Stimulated activated naive CD4-positive, alpha-beta T cell treated with Interleukin-2 at 50 U/mL for 16 hours (primary cell): ENCODE measurements around the gene MSANTD2.
"Not testable (repeated sequence)": the region's sequence is repeated elsewhere in the genome, so short reads cannot be mapped to it uniquely, and the experiment has no call there.

Source experiments
- DNase-seq: peaks from one replicate; lab custom pipeline; 2025; lab: John Stamatoyannopoulos, UW

MSANTD2 gene

GRCh38 chr11:124770959-124771358 lies 29.2 kb downstream of the MSANTD2 start:
- not testable (repeated sequence) for DNase-seq

GRCh38 chr11:124769806-124770774 lies 30.1 kb downstream of the MSANTD2 start:
- no peak for DNase-seq

- DNase-seq = no peak
These were observed 31.3 kb downstream of the MSANTD2 start for GRCh38 chr11:124768914-124769313.

- no peak for DNase-seq
These were observed 34.0 kb downstream of the MSANTD2 start for GRCh38 chr11:124766156-124766555.

GRCh38 chr11:124763156-124763947 lies 36.9 kb downstream of the MSANTD2 start:
- peak; percentile 80 for DNase-seq

- no peak for DNase-seq
These were observed 37.5 kb downstream of the MSANTD2 start for GRCh38 chr11:124762624-124763155.

- peak; percentile 51 for DNase-seq
These were observed 38.0 kb downstream of the MSANTD2 start, which contains the start of gene ESAM for GRCh38 chr11:124762105-124762623. ESAM (minus strand) TSS chr11:124762290; CDS start chr11:124762154, 136 bp downstream.

DNA sequence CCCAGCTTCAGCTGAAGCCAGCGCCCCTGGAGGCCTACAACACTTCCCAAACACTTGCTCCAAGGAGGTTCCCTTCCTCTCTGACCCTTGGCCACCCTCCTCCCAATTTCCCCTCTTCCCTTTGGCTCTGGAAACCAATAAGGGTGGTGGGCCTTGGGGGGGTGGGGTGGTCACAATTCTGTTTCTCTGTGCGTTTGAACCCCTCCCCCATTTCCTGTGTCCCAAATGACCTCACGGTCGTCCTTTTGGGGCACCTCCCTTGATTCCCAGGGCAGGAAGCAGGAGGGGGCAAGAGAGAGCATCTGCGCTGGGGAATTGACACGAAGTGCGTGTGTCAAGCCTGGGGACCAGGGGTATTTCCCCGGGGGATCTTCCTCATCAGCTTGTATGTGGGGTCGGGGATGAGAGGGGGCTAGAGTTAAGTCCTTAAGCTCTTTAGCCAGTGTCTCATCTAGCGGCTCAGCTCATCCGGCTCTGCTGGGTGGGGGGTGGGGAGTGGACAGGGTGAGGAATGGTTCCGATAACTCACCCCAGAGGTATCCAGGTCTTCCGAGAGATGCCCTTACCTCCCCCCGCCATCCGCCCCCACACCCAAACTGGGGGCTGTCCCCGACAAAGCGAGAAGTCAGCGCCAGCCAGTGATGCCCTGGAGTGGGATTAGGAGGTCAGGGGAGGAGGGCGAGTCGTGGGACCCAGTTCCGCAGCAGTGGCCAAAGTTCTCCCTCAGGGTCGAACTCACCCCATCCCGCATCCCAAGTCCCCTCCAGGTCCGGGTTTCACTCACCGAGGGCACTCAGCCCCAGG lies 38.7 kb downstream of the MSANTD2 start:
- DNase-seq = no peak

- DNase-seq = no peak
These were observed 39.4 kb downstream of the MSANTD2 start for GRCh38 chr11:124760806-124761205.

- no peak for DNase-seq
These were observed 40.0 kb downstream of the MSANTD2 start for GRCh38 chr11:124760205-124760652.

GRCh38 chr11:124759266-124760204 lies 40.7 kb downstream of the MSANTD2 start:
- no peak for DNase-seq

GRCh38 chr11:124758355-124759265 lies 41.6 kb downstream of the MSANTD2 start:
- DNase-seq = peak; percentile 58

DNA sequence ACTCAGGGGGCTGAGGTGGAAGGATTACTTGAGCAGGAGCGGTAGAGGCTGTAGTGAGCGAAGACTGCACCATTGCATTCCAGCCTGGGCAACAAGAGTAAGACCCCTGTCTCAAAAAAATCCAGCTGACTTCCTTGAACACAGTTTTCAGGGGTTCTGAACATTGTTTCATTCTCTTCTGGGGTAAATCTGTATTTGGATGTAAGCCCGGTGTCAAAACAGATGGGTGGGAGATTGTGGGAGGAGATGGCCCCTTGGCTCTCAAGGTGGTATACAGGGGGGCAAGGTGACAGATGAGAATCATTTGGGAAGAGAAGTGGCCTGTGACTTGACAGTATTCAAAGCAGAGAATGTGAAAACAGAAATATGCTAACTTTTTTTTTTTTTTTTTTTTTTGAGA lies 42.9 kb downstream of the MSANTD2 start:
- no peak for DNase-seq

- DNase-seq = no peak
These were observed 43.4 kb downstream of the MSANTD2 start for GRCh38 chr11:124756753-124757227.

DNA sequence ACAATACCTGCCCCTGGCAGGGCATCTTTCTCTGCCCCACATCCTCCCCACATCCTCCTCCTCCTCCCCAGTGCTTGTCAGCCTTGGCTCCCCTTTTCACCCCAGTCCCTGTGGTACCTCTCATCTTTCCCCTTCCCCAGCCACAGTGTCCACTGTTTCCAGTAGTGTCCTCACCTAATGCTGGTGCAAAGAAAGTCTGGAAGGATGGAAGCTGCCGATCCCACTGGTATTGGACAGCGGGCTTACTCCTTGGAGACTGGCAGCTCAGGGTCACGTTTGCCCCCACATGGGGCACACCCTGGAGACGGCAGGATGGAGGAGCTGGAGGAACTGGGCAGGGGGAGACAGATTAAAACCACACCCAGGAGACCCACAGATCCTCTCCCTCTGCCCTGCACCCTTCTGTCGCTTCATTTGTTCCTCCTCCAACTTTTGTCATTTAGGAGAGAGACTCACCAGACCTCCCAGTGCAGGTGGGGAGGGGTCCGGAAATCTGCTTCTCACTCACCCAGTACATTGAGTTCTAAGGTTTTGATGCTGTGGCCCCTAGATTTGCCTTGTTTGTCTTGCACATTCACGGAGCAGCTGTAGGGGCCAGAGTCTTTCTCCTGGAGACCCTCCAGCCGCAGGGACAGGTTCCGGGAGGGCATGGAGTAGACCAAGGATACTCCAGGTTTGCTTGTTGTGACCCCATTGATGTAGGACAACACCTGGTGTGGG lies 44.0 kb downstream of the MSANTD2 start:
- DNase-seq = no peak

GRCh38 chr11:124754710-124755109 lies 45.5 kb downstream of the MSANTD2 start:
- DNase-seq = no peak

- DNase-seq = no peak
These were observed 45.9 kb downstream of the MSANTD2 start for GRCh38 chr11:124754309-124754708.

GRCh38 chr11:124753624-124754023 lies 46.6 kb downstream of the MSANTD2 start:
- DNase-seq = no peak
